ENCODE results near the gene E2F6.

Gene E2F6

GRCh38 chr2:11506611-11506969, 40.6 kb upstream of the E2F6 start:
- no peaks in the 10 kb centered on the region for H3K36me3 ChIP-seq (ENCODE audit: control insufficient read depth in 2 of 2, insufficient read depth in 2 of 2, low read length in 2 of 2)
- H3K4me3 ChIP-seq (ENCODE audit: low read length in 2 of 2), result no peak overlapping the region
- peaks cover 0 to 3% of the 10 kb centered on the region in 2 donors for H3K27me3 ChIP-seq (ENCODE audit: control insufficient read depth in 2 of 2, insufficient read depth in 2 of 2, low read length in 2 of 2)
- H3K9ac ChIP-seq (ENCODE audit: low read depth in 1 of 2, low read length in 2 of 2), result no peak overlapping the region
- H3K9me3 ChIP-seq (ENCODE audit: control insufficient read depth in 2 of 2, low read length in 2 of 2), result no peaks in the 10 kb centered on the region
- peaks cover 0 to 3% of the 10 kb centered on the region in 2 donors for H3K4me1 ChIP-seq (ENCODE audit: control insufficient read depth in 2 of 2, insufficient read depth in 2 of 2, low read length in 2 of 2)
- no peak overlapping the region for H3K27ac ChIP-seq (ENCODE audit: low read depth in 2 of 2, low read length in 2 of 2)

- H3K36me3 ChIP-seq (ENCODE audit: control insufficient read depth in 2 of 2, insufficient read depth in 2 of 2, low read length in 2 of 2), result no peaks in the 10 kb centered on the region
- peaks cover 0 to 3% of the 10 kb centered on the region in 2 donors for H3K27me3 ChIP-seq (ENCODE audit: control insufficient read depth in 2 of 2, insufficient read depth in 2 of 2, low read length in 2 of 2)
- peaks cover 0 to 5% of the 10 kb centered on the region in 2 donors for H3K4me1 ChIP-seq (ENCODE audit: control insufficient read depth in 2 of 2, insufficient read depth in 2 of 2, low read length in 2 of 2)
- no peak overlapping the region for H3K4me3 ChIP-seq (ENCODE audit: low read length in 2 of 2)
- H3K9me3 ChIP-seq (ENCODE audit: control insufficient read depth in 2 of 2, low read length in 2 of 2), result no peaks in the 10 kb centered on the region
- no peak overlapping the region for H3K27ac ChIP-seq (ENCODE audit: low read depth in 2 of 2, low read length in 2 of 2)
- no peak overlapping the region for H3K9ac ChIP-seq (ENCODE audit: low read depth in 1 of 2, low read length in 2 of 2)
These were observed 40.0 kb upstream of the E2F6 start for GRCh38 chr2:11505652-11506610.

- H3K27me3 ChIP-seq (ENCODE audit: control insufficient read depth in 2 of 2, insufficient read depth in 2 of 2, low read length in 2 of 2), result no peaks in the 10 kb centered on the region
- H3K9ac ChIP-seq (ENCODE audit: low read depth in 1 of 2, low read length in 2 of 2), result no peak overlapping the region
- peaks cover 0 to 11% of the 10 kb centered on the region in 2 donors for H3K4me1 ChIP-seq (ENCODE audit: control insufficient read depth in 2 of 2, insufficient read depth in 2 of 2, low read length in 2 of 2)
- no peaks in the 10 kb centered on the region for H3K9me3 ChIP-seq (ENCODE audit: control insufficient read depth in 2 of 2, low read length in 2 of 2)
- no peak overlapping the region for H3K4me3 ChIP-seq (ENCODE audit: low read length in 2 of 2)
- H3K36me3 ChIP-seq (ENCODE audit: control insufficient read depth in 2 of 2, insufficient read depth in 2 of 2, low read length in 2 of 2), result no peaks in the 10 kb centered on the region
- H3K27ac ChIP-seq (ENCODE audit: low read depth in 2 of 2, low read length in 2 of 2), result no peak overlapping the region
These were observed 37.5 kb upstream of the E2F6 start for GRCh38 chr2:11503354-11503927.

- no peaks in the 10 kb centered on the region for H3K36me3 ChIP-seq (ENCODE audit: control insufficient read depth in 2 of 2, insufficient read depth in 2 of 2, low read length in 2 of 2)
- H3K4me3 ChIP-seq (ENCODE audit: low read length in 2 of 2), result no peak overlapping the region
- no peaks in the 10 kb centered on the region for H3K27me3 ChIP-seq (ENCODE audit: control insufficient read depth in 2 of 2, insufficient read depth in 2 of 2, low read length in 2 of 2)
- H3K9ac ChIP-seq (ENCODE audit: low read depth in 1 of 2, low read length in 2 of 2), result no peak overlapping the region
- H3K9me3 ChIP-seq (ENCODE audit: control insufficient read depth in 2 of 2, low read length in 2 of 2), result no peaks in the 10 kb centered on the region
- peaks cover 0 to 8% of the 10 kb centered on the region in 2 donors for H3K4me1 ChIP-seq (ENCODE audit: control insufficient read depth in 2 of 2, insufficient read depth in 2 of 2, low read length in 2 of 2)
- no peak overlapping the region for H3K27ac ChIP-seq (ENCODE audit: low read depth in 2 of 2, low read length in 2 of 2)
These were observed 36.9 kb upstream of the E2F6 start for GRCh38 chr2:11502740-11503292.

DNA sequence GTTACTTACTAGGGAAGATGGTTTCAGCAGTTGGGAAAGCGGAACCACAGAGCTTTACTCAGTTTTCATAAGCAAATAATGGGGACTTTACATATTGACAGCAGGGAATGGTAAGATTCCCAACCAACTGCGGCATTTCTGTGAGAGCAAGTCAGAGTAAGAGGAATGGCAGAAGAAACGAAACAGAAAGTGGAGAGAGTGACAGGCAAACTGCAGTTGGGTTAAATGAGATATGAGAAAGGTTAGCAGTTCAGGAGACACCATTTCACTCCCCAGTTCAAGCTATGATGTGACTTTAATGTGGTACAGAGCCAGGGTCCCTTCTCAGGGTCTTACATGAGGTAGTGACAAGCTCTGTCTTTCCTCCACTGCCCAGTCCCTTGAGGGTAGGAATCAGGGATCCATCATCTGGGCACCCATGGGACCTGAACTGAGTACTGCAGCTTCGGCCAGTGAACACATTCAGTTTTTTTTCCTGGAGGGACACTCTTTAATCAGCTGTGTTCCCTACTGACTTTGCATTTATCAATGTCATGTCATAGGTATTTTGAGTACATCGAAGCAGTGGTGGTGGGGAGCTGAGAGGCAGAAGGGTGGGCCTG, 34.8 kb upstream of the E2F6 start:
- Histone ChIP-seq H3K27ac (ENCODE audit: low read depth in 2 of 2, low read length in 2 of 2) (no peak overlapping the region), H3K27me3 (ENCODE audit: control insufficient read depth in 2 of 2, insufficient read depth in 2 of 2, low read length in 2 of 2) (no peaks in the 10 kb centered on the region), H3K4me3 (ENCODE audit: low read length in 2 of 2) (no peak overlapping the region), H3K9me3 (ENCODE audit: control insufficient read depth in 2 of 2, low read length in 2 of 2) (no peaks in the 10 kb centered on the region), H3K4me1 (ENCODE audit: control insufficient read depth in 2 of 2, insufficient read depth in 2 of 2, low read length in 2 of 2) (peaks cover 0 to 8% of the 10 kb centered on the region in 2 donors), H3K36me3 (ENCODE audit: control insufficient read depth in 2 of 2, insufficient read depth in 2 of 2, low read length in 2 of 2) (no peaks in the 10 kb centered on the region), H3K9ac (ENCODE audit: low read depth in 1 of 2, low read length in 2 of 2) (no peak overlapping the region)

DNA sequence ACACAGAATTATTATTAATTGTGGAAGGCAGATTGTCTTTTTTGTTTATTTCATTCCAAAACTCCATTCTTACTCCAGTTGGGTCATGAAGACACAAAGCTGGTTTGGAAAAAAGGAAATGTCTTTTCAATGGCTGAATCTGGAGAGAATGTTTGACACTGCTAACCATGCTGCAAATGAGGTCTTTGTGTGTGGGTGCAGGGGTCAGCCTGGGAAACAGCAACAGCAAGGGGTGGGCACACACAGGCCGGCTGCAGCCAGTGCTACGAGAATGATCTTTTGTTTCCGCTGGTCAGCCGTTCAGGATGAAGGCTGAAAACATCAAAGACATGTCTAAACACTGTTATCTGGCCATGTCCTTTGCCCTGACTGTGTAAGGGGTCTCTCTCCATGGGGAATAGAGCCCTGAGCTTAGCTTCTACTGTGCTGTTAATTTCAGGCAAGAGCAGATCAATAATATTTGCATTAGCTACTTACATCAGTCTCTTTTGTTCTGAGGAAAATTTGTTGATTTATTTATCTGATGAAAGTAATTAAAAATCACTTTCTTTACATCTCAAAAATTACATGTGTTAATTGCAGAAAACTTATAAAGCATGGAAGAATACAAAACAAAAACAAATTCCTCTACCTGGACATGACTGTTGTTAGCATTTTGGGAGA, 33.3 kb upstream of the E2F6 start:
- Histone ChIP-seq H3K9ac (ENCODE audit: low read depth in 1 of 2, low read length in 2 of 2) (no peak overlapping the region), H3K27ac (ENCODE audit: low read depth in 2 of 2, low read length in 2 of 2) (no peak overlapping the region), H3K4me1 (ENCODE audit: control insufficient read depth in 2 of 2, insufficient read depth in 2 of 2, low read length in 2 of 2) (peaks cover 0 to 8% of the 10 kb centered on the region in 2 donors), H3K4me3 (ENCODE audit: low read length in 2 of 2) (no peak overlapping the region), H3K36me3 (ENCODE audit: control insufficient read depth in 2 of 2, insufficient read depth in 2 of 2, low read length in 2 of 2) (no peaks in the 10 kb centered on the region), H3K9me3 (ENCODE audit: control insufficient read depth in 2 of 2, low read length in 2 of 2) (no peaks in the 10 kb centered on the region), H3K27me3 (ENCODE audit: control insufficient read depth in 2 of 2, insufficient read depth in 2 of 2, low read length in 2 of 2) (no peaks in the 10 kb centered on the region)

GRCh38 chr2:11498543-11499034, 32.6 kb upstream of the E2F6 start:
- no peak overlapping the region for H3K27ac ChIP-seq (ENCODE audit: low read depth in 2 of 2, low read length in 2 of 2)
- H3K9ac ChIP-seq (ENCODE audit: low read depth in 1 of 2, low read length in 2 of 2), result no peak overlapping the region
- H3K4me1 ChIP-seq (ENCODE audit: control insufficient read depth in 2 of 2, insufficient read depth in 2 of 2, low read length in 2 of 2), result peaks cover 0 to 8% of the 10 kb centered on the region in 2 donors
- H3K36me3 ChIP-seq (ENCODE audit: control insufficient read depth in 2 of 2, insufficient read depth in 2 of 2, low read length in 2 of 2), result no peaks in the 10 kb centered on the region
- peaks cover 0 to 2% of the 10 kb centered on the region in 2 donors for H3K27me3 ChIP-seq (ENCODE audit: control insufficient read depth in 2 of 2, insufficient read depth in 2 of 2, low read length in 2 of 2)
- H3K4me3 ChIP-seq (ENCODE audit: low read length in 2 of 2), result no peak overlapping the region
- no peaks in the 10 kb centered on the region for H3K9me3 ChIP-seq (ENCODE audit: control insufficient read depth in 2 of 2, low read length in 2 of 2)

GRCh38 chr2:11495844-11496681, 30.1 kb upstream of the E2F6 start:
- no peaks in the 10 kb centered on the region for H3K36me3 ChIP-seq (ENCODE audit: control insufficient read depth in 2 of 2, insufficient read depth in 2 of 2, low read length in 2 of 2)
- no peak overlapping the region for H3K27ac ChIP-seq (ENCODE audit: low read depth in 2 of 2, low read length in 2 of 2)
- no peak overlapping the region for H3K9ac ChIP-seq (ENCODE audit: low read depth in 1 of 2, low read length in 2 of 2)
- no peak overlapping the region for H3K4me3 ChIP-seq (ENCODE audit: low read length in 2 of 2)
- H3K27me3 ChIP-seq (ENCODE audit: control insufficient read depth in 2 of 2, insufficient read depth in 2 of 2, low read length in 2 of 2), result peaks cover 0 to 2% of the 10 kb centered on the region in 2 donors
- H3K9me3 ChIP-seq (ENCODE audit: control insufficient read depth in 2 of 2, low read length in 2 of 2), result no peaks in the 10 kb centered on the region
- peaks cover 0 to 7% of the 10 kb centered on the region in 2 donors for H3K4me1 ChIP-seq (ENCODE audit: control insufficient read depth in 2 of 2, insufficient read depth in 2 of 2, low read length in 2 of 2)

- Histone ChIP-seq H3K9ac (ENCODE audit: low read depth in 1 of 2, low read length in 2 of 2) (no peak overlapping the region), H3K9me3 (ENCODE audit: control insufficient read depth in 2 of 2, low read length in 2 of 2) (no peaks in the 10 kb centered on the region), H3K27ac (ENCODE audit: low read depth in 2 of 2, low read length in 2 of 2) (no peak overlapping the region), H3K4me3 (ENCODE audit: low read length in 2 of 2) (no peak overlapping the region), H3K36me3 (ENCODE audit: control insufficient read depth in 2 of 2, insufficient read depth in 2 of 2, low read length in 2 of 2) (no peaks in the 10 kb centered on the region), H3K4me1 (ENCODE audit: control insufficient read depth in 2 of 2, insufficient read depth in 2 of 2, low read length in 2 of 2) (peaks cover 0 to 3% of the 10 kb centered on the region in 2 donors), H3K27me3 (ENCODE audit: control insufficient read depth in 2 of 2, insufficient read depth in 2 of 2, low read length in 2 of 2) (peaks cover 0 to 2% of the 10 kb centered on the region in 2 donors)
These were observed 28.3 kb upstream of the E2F6 start for GRCh38 chr2:11494310-11494709.

Data from mucosa of rectum (tissue), 2 donors.